Stimulated activated CD4-positive, alpha-beta T cell treated with anti-CD3 and anti-CD28 coated beads, TNF-alpha, amount 100 ng/mL, for 1 hour (primary cell): ENCODE measurements around the gene OR2L2.
"Not testable (repeated sequence)": the region's sequence is repeated elsewhere in the genome, so short reads cannot be mapped to it uniquely, and the experiment has no call there.

Experiments
- DNase-seq, 3 donors: peaks; one replicate each; pipeline ENCODE4 v3.0.0-alpha.2; 2020; ENCODE audit warnings: low read depth in 3 of 3, low spot score in 1 of 3

Gene OR2L2

DNA sequence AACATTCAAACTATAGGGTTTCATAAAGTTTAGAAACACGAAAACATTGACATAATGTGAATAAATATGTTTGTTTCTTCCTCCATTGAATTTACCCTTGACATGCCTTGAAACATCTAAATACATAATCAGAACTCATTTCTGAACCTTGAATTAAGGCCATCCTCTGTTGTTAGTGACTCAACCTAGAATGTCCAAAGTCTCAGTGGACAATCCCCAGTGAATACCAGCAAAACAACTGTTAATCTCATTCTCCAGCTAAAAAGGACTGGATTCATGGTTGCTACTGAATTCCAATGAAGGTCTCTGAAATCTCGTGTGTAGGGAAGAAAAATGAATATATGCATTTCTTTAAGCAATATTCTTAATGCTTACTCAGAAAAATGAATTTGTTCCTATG is at the start of gene OR2L2:
OR2L2 (plus strand) TSS at position 301 of the 400 bp plus-strand sequence. CDS start 8,198 bp downstream, outside the sequence.
- no peak for DNase-seq

DNA sequence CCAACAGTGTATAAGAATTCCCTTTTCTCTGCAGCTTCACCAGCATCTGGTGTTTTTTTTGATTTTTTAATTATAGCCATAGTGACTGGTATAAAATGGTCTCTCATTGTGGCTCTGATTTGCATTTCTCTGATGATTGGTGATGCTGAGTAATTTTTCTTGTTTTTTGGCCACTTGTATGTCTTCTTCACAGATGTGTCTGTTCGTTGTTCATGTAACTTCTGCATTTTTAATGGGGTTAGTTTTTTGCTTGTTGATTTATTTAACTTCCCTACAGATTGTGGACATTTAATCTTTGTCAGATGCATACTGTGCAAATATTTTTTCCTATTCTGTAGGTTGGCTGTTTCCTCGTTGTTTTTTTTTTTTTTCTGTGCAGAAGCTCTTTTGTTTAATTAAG is 36.9 kb upstream of the OR2L2 start:
- no peak for DNase-seq

DNA sequence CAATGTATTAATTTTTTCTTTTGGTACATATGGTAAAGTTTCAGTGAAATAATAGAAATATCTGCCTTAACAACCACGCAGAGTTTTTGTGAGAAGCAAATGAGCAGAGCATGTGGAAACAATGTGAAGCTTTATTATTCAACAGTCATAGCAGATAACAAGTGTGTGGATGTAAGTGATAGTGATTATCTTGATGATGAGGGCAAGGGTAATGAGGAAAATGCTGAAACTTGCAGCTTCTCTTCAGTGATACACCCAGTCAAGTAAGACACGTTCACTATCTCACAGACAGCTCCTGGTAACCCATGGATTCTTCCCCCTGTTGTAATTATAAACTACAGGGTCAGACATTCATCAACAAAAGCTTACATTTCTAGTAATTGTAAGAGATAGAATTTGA is 31.1 kb upstream of the OR2L2 start:
- no peak for DNase-seq

DNA sequence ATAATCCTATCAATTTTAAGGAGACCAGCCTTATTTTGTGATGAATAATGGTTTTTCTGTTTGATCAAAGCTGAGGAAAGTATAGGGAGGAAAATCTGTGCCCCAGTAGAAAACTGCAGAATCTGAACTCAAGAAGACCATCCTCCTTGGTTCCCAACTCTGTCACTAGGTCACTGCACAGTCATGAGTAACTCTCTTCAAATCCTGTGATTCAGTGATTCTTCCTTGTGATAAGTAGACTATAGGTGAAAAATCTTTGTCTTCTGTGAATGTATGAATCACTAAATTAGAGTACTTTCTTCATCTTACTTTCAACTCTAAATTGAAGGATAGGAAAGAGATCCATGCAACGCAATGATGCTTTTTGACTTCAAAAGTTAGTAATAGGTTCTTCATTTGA is 29.7 kb upstream of the OR2L2 start:
- DNase-seq, result no peak

- no peak for DNase-seq
Observed at GRCh38 chr1:248007778-248008177, 22.1 kb upstream of the OR2L2 start.

DNA sequence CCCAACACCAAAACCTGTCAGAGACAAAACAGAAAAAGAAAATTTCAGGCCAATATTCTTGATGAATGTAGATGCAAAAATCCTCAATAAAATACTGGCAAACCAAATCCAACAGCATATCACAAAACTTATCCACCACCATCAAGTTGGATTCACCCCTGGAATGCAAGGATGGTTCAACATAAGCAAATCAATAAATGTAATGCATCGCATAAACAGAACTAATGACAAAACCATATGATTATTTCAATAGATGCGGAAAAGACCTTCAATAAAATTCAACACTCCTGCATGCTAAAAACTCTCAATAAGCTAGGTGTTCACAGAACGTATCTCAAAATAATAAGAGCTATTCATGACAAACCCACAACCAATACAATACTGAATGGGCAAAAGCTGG is 20.2 kb upstream of the OR2L2 start:
- no peak for DNase-seq

- no peak for DNase-seq
Observed at GRCh38 chr1:248013229-248013710, 16.6 kb upstream of the OR2L2 start, which contains the start of gene OR2L5. Gene OR2L5 (plus strand): TSS chr1:248013660. CDS start chr1:248021948, 8,288 bp downstream.

DNA sequence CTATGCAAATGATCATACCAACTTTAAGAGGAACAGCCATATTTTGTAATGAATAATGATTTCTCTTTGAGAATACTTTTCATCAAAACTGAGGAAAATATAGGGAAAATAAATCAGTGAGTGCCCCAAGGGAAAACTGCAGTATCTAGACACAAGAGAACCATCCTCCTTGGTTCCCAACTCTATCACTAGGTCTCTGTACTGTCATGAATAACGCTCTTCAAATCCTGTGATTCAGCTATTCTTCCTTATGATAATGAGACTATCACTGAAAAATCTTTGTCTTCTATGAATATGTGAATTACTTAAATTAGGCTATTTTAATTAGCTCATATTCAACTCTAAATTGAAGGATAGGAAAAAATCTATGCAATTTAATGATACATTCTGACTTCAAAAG is 14.1 kb upstream of the OR2L2 start:
- DNase-seq, result no peak

DNA sequence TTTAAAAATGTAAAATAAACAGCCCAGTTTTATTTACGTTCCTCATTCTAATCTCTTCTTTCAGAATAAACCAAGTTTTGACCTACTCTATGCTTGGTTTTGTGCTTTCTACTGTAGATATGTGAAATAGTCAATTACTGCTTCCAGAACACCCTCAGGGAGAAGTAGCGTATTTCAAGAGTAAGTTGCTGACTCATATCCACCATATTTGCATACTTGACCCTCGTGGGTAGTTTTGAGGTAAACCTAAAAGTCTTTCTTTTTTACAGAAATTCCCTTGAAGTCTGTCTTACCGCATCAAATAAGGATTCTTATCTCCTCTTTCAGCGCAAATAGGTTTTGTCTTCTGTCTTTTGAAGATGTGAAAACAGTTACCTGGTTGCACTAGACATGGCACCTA is 15.3 kb downstream of the OR2L2 start:
- no peak for DNase-seq

DNA sequence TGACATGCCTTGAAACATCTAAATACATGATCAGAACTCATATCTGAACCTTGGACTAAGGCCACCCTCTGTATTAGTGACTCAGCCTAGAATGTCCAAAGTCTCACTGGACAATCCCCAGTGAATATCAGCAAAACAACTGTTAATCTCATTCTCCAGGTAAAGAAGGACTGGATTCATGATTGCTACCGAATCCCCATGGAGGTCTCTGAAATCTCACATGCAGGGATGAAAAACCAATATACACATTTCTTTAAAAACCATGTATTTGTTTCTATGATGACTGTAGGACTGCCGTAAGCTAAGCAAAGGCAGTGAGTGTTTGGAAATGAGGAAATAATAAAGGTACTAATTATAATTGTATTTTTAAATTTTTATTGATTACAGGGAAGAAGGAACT is 16.7 kb downstream of the OR2L2 start, which contains the start of gene OR2L3:
OR2L3 (plus strand) TSS at position 301 of the 400 bp plus-strand sequence. CDS start 13,846 bp downstream, outside the sequence.
- no peak for DNase-seq

- DNase-seq, result no peak
Observed at GRCh38 chr1:248047008-248047407, 17.1 kb downstream of the OR2L2 start.

DNA sequence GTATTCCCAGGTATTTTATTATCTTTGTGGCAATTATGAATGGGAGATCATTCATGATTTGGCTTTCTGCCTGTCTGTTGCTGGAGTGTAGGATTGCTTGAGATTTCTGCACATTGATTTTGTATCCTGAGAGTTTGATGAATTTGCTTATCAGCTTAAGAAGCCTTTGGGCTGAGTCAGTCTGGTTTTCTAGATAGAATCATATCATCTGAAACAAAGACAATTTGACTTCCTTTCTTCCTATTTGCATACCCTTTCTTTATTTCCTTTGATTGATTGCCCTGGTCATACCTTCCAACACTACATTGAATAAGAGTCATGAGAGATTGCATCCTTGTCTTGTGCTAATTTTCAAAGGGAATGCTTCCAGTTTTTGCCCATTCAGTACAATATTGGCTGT is 24.8 kb downstream of the OR2L2 start:
- DNase-seq, result no peak

- no peak for DNase-seq
Observed at GRCh38 chr1:248055261-248055660, 25.4 kb downstream of the OR2L2 start.

GRCh38 chr1:248065071-248065470 is 35.2 kb downstream of the OR2L2 start:
- no peak for DNase-seq

- no peak for DNase-seq
Observed at GRCh38 chr1:248065604-248066003, 35.7 kb downstream of the OR2L2 start.

DNA sequence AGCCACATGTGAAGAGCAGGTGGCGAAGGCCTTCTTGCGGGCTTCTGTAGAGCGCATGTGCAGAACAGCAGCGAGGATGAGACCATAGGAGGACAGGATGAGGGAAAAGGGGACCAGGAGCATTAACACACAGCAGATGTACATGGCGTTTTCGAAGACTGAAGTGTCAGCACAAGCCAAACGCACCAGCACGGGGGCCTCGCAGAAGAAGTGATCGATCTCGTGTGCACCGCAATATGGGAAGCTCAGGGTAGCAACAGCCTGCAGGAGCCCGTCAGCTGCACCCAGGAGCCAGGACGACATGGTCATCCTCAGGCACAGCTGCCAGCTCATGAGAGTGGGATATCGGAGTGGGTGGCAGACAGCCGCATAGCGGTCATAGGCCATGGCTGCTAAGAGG is 54.0 kb downstream of the OR2L2 start:
- DNase-seq, result not testable (repeated sequence)
